ENCODE results near the gene PDCL3. TPM values are rescaled to one million over a fixed set of nuclear protein-coding genes. Genes with fewer than 3 reads are reported as not detected.

Gene PDCL3
- total RNA-seq, 1 experiment from 2014 or later: 21.4 TPM

- in situ Hi-C loops (cut with HindIII; ENCODE audit: low pct_unique_long_range_greater_than_20kb, low sequenced_read_pairs): no loop called here
Observed at GRCh38 chr2:100599566-100599965, 36.8 kb downstream of the PDCL3 start.

GRCh38 chr2:100601661-100602060, 38.9 kb downstream of the PDCL3 start:
- no peak for DNase-seq (ENCODE audit: low read depth, low spot score)
- in situ Hi-C loops (cut with HindIII; ENCODE audit: low pct_unique_long_range_greater_than_20kb, low sequenced_read_pairs): no loop called here

More at GRCh38 chr2:100599566-100599965, 36.8 kb downstream of the PDCL3 start:
- no peak for DNase-seq (ENCODE audit: low read depth, low spot score)

GRCh38 chr2:100603414-100603813, 40.6 kb downstream of the PDCL3 start:
- DNase-seq (ENCODE audit: low read depth, low spot score): no peak
- in situ Hi-C loops (cut with HindIII; ENCODE audit: low pct_unique_long_range_greater_than_20kb, low sequenced_read_pairs): no loop called here

GRCh38 chr2:100603948-100604633, 41.3 kb downstream of the PDCL3 start:
- in situ Hi-C loops (cut with HindIII; ENCODE audit: low pct_unique_long_range_greater_than_20kb, low sequenced_read_pairs): no loop called here
- peak; percentile 50 for DNase-seq (ENCODE audit: low read depth, low spot score)

GRCh38 chr2:100606332-100606725, 43.5 kb downstream of the PDCL3 start:
- no peak for DNase-seq (ENCODE audit: low read depth, low spot score)
- in situ Hi-C loops (cut with HindIII; ENCODE audit: low pct_unique_long_range_greater_than_20kb, low sequenced_read_pairs): no loop called here

GRCh38 chr2:100606726-100607343, 44.0 kb downstream of the PDCL3 start:
- in situ Hi-C loops (cut with HindIII; ENCODE audit: low pct_unique_long_range_greater_than_20kb, low sequenced_read_pairs): no loop called here
- DNase-seq (ENCODE audit: low read depth, low spot score): peak; percentile 68

GRCh38 chr2:100610381-100610831, 47.6 kb downstream of the PDCL3 start:
- in situ Hi-C loops (cut with HindIII; ENCODE audit: low pct_unique_long_range_greater_than_20kb, low sequenced_read_pairs): no loop called here
- peak; percentile 80 for DNase-seq (ENCODE audit: low read depth, low spot score)

- in situ Hi-C loops (cut with HindIII; ENCODE audit: low pct_unique_long_range_greater_than_20kb, low sequenced_read_pairs): no loop called here
Observed at GRCh38 chr2:100611079-100612029, 48.6 kb downstream of the PDCL3 start.

GRCh38 chr2:100612388-100613000, 49.7 kb downstream of the PDCL3 start:
- in situ Hi-C loops (cut with HindIII; ENCODE audit: low pct_unique_long_range_greater_than_20kb, low sequenced_read_pairs): no loop called here
- DNase-seq (ENCODE audit: low read depth, low spot score): no peak

More at GRCh38 chr2:100611079-100612029, 48.6 kb downstream of the PDCL3 start:
- DNase-seq (ENCODE audit: low read depth, low spot score): no peak

- in situ Hi-C loops (cut with HindIII; ENCODE audit: low pct_unique_long_range_greater_than_20kb, low sequenced_read_pairs): no loop called here
- DNase-seq (ENCODE audit: low read depth, low spot score): no peak
Observed at GRCh38 chr2:100613719-100614118, 50.9 kb downstream of the PDCL3 start.

- no peak for DNase-seq (ENCODE audit: low read depth, low spot score)
- in situ Hi-C loops (cut with HindIII; ENCODE audit: low pct_unique_long_range_greater_than_20kb, low sequenced_read_pairs): no loop called here
Observed at GRCh38 chr2:100614455-100615000, 51.7 kb downstream of the PDCL3 start.

- in situ Hi-C loops (cut with HindIII; ENCODE audit: low pct_unique_long_range_greater_than_20kb, low sequenced_read_pairs): no loop called here
- no peak for DNase-seq (ENCODE audit: low read depth, low spot score)
Observed at GRCh38 chr2:100615471-100615870, 52.7 kb downstream of the PDCL3 start.

GRCh38 chr2:100615886-100616285, 53.1 kb downstream of the PDCL3 start:
- no peak for DNase-seq (ENCODE audit: low read depth, low spot score)
- in situ Hi-C loops (cut with HindIII; ENCODE audit: low pct_unique_long_range_greater_than_20kb, low sequenced_read_pairs): no loop called here

- in situ Hi-C loops (cut with HindIII; ENCODE audit: low pct_unique_long_range_greater_than_20kb, low sequenced_read_pairs): no loop called here
- peak; percentile 74 for DNase-seq (ENCODE audit: low read depth, low spot score)
Observed at GRCh38 chr2:100616841-100617390, 54.1 kb downstream of the PDCL3 start.

GRCh38 chr2:100619951-100620350, 57.2 kb downstream of the PDCL3 start:
- in situ Hi-C loops (cut with HindIII; ENCODE audit: low pct_unique_long_range_greater_than_20kb, low sequenced_read_pairs): no loop called here
- DNase-seq (ENCODE audit: low read depth, low spot score): no peak

GRCh38 chr2:100620481-100620880, 57.7 kb downstream of the PDCL3 start:
- in situ Hi-C loops (cut with HindIII; ENCODE audit: low pct_unique_long_range_greater_than_20kb, low sequenced_read_pairs): no loop called here
- DNase-seq (ENCODE audit: low read depth, low spot score): no peak

- in situ Hi-C loops (cut with HindIII; ENCODE audit: low pct_unique_long_range_greater_than_20kb, low sequenced_read_pairs): no loop called here
- no peak for DNase-seq (ENCODE audit: low read depth, low spot score)
Observed at GRCh38 chr2:100621371-100621951, 58.7 kb downstream of the PDCL3 start.
